Effector memory CD4-positive, alpha-beta T cell (primary cell): ENCODE data around the gene FAM20C.

Experiments used
- DNase-seq, 3 donors: peaks; one replicate each; pipeline ENCODE4 v3.0.0-alpha.2; 2020
- H3K27ac ChIP-seq: 2 replicates; pipeline ENCODE4 v1.7.0; 2013; ENCODE audit warnings: mild to moderate bottlenecking, low read length, moderate library complexity; ENCODE audit not compliant: insufficient read depth, poor library complexity, severe bottlenecking
- H3K27me3 ChIP-seq: replicated peaks from 2 replicates; pipeline ENCODE4 v1.7.0; 2013; ENCODE audit warnings: mild to moderate bottlenecking, low read length; ENCODE audit not compliant: insufficient read depth, control insufficient read depth, poor library complexity, severe bottlenecking
- H3K36me3 ChIP-seq: 2 replicates; pipeline ENCODE4 v1.7.0; 2013; ENCODE audit warnings: mild to moderate bottlenecking, low read length, moderate library complexity; ENCODE audit not compliant: control insufficient read depth, insufficient read depth
- H3K4me1 ChIP-seq: 2 replicates; pipeline ENCODE4 v1.7.0; 2013; ENCODE audit warnings: low read length, mild to moderate bottlenecking; ENCODE audit not compliant: control insufficient read depth, insufficient read depth, poor library complexity, severe bottlenecking
- H3K4me3 ChIP-seq: 2 replicates; pipeline ENCODE4 v1.7.0; 2013; ENCODE audit warnings: low read length, low read depth, mild to moderate bottlenecking; ENCODE audit not compliant: insufficient read depth, poor library complexity, severe bottlenecking
- H3K9me3 ChIP-seq: 2 replicates; pipeline ENCODE4 v1.7.0; 2013; ENCODE audit warnings: mild to moderate bottlenecking, low read length, moderate library complexity; ENCODE audit not compliant: control insufficient read depth

Gene FAM20C

DNA sequence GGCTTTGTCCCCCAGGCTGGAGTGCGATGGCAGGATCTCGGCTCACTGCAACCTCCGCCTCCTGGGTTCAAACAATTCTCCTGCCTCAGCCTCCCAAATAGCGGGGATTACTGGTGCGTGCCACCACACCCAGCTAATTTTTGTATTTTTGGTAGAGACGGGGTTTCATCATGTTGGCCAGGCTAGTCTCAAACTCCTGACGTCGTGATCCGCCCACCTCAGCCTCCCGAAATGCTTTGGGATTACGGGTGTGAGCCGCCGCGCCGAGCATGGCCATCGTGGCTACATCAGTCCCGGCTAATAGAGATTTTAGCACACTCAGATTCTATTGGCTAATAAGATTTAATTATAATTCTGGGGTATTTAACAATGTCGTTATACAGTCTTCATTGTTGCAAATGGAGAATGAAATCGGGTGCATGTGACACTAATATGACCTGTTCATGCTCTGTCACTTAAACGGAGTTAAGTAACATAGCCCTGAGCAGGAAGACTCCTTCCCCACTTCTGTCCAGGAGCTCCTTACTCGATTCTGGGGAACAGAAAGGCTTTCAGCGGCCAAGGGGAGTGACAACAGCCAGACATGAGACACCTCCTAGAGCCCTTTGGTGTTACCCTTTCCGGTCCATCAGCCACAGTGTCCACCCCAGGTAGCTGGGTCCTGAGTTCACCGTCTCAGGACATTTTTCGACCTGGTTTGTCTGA, 40.9 kb upstream of the FAM20C start:
- Histone ChIP-seq H3K27ac (no peak overlapping the region), H3K27me3 (no peaks in the 10 kb centered on the region), H3K4me1 (peaks cover 11% of the 10 kb centered on the region), H3K9me3 (no peaks in the 10 kb centered on the region), H3K36me3 (no peaks in the 10 kb centered on the region), H3K4me3 (no peak overlapping the region)
- no peak for DNase-seq

GRCh38 chr7:152702-153391, 39.5 kb upstream of the FAM20C start:
- Histone ChIP-seq H3K4me1 (peaks cover 11% of the 10 kb centered on the region), H3K9me3 (no peaks in the 10 kb centered on the region), H3K4me3 (no peak overlapping the region), H3K27ac (no peak overlapping the region), H3K27me3 (no peaks in the 10 kb centered on the region), H3K36me3 (no peaks in the 10 kb centered on the region)
- no peak for DNase-seq

DNA sequence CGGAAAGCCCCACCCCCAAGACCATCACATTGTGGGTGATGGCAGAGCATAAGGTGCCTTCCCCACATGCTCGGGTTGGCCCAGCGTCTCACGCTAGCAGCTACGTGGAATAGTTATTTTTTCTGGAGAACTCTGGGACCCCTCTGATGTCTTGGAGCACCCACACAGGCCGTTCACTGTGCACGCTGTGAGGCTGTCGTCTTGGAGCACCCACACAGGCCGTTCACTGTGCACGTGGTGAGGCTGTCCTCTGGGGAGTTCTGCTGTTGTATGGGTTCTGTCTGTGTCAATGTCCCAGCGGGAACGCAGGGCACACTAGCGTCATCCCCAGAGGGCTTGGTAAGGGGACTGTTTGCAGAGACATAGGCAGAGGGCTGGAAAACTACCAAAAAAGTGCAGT, 38.8 kb upstream of the FAM20C start:
- Histone ChIP-seq H3K36me3 (no peaks in the 10 kb centered on the region), H3K4me3 (no peak overlapping the region), H3K4me1 (peaks cover 11% of the 10 kb centered on the region), H3K9me3 (no peaks in the 10 kb centered on the region), H3K27ac (no peak overlapping the region), H3K27me3 (no peaks in the 10 kb centered on the region)
- DNase-seq, result no peak

DNA sequence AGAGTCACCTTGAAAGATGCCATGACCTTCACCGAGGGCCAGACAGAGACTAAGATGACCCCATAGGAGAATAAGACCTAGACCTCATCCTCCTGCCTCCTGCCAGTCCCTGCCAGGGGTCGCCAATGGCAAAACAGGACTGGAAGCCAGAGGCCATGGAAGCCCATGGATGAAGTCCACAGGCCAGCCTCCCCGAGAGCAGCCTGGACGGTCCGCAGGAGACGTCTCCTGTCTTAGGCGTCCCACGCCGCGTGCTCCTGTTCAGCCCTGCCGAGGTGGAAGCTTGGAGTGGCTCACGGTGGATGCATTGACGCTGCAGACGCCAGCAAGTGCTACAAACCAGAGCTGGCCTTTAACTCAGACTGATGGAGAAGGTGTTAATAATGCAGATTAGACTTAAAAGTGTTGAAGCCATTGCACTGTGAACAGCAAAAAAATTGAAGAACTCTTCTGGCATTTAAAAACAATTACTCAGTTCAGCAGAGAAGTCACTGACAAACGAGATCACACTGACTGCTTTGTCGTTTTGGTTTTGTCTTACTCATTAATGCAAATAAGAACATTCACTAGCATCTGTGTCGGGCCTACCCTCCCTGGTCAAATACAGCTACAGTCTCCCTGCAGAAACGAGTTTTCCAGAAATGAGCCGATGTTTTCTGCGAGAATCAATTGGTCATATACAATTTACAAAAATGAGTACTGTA, 38.1 kb upstream of the FAM20C start:
- Histone ChIP-seq H3K27ac (no peak overlapping the region), H3K27me3 (no peaks in the 10 kb centered on the region), H3K36me3 (no peaks in the 10 kb centered on the region), H3K9me3 (no peaks in the 10 kb centered on the region), H3K4me1 (peaks cover 11% of the 10 kb centered on the region), H3K4me3 (no peak overlapping the region)
- no peak for DNase-seq

DNA sequence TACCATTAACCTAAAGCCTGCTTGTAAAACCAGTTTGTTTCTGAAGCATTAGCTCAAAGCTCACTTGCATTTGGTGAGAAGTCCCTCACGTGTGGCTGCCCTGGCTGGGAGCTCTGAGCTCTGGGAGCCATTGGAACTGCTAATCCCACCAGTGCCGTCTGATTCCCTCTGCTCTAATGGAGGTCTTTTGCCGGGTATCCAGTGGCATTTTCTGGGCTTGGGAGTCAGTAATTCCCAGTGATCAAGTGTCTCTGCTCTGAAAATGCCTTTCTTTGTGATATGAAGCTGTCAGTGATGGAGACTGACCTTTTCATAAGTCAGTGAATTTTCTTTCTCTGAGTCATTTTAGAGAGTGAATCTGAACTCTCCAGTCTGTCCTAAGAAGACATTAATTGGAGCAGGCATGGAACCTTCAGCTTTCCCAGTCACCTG, 36.9 kb upstream of the FAM20C start:
- H3K4me1 ChIP-seq, result peaks cover 1% of the 10 kb centered on the region
- H3K27me3 ChIP-seq, result no peaks in the 10 kb centered on the region
- H3K9me3 ChIP-seq, result no peaks in the 10 kb centered on the region
- no peak for DNase-seq
- no peak overlapping the region for H3K4me3 ChIP-seq
- H3K27ac ChIP-seq, result no peak overlapping the region
- no peaks in the 10 kb centered on the region for H3K36me3 ChIP-seq

DNA sequence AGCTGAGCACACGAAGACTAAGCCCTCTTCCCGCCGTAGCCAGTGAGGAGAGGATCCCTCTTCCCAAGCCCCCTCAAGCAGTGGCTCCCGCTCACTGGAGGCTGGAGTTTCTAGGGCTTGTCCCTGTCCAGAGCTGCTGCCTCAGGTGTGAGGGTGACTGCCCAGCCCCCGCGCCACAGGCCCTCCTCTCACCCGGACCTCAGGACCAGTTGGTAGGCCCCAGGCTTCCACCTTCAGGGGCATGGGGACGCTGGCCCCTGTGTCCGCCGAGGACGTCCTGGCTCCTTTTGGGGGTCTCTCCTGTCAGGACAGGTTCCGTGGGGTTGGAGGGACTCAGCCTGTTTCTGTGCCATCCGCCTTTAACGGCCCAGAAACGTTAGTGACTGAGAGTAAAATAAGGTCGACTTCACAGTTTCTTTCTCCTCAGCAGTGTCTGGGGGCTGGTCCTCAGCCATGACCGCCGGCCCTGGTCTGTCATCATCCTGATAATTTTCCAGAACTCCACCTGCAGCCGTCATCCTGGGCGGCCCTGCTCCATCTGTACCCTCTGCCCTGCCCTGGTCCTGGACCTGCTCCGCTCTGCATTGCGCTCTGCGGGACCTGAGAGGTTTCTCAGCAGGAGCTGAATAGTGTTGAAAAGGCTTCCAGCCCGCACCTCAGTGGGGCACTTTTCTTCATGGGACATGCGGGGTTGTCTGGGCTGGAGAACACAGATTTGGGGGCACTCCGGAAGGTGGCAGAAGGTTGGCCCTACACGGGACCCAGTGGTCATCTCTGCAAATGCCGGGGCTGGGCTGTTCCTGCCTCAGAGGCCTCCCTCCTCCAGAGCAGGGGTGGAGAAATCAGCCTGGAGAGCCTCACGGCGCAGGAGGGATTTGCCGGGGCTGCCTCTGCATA, 36.0 kb upstream of the FAM20C start:
- no peaks in the 10 kb centered on the region for H3K27me3 ChIP-seq
- no peaks in the 10 kb centered on the region for H3K36me3 ChIP-seq
- no peak for DNase-seq

DNA sequence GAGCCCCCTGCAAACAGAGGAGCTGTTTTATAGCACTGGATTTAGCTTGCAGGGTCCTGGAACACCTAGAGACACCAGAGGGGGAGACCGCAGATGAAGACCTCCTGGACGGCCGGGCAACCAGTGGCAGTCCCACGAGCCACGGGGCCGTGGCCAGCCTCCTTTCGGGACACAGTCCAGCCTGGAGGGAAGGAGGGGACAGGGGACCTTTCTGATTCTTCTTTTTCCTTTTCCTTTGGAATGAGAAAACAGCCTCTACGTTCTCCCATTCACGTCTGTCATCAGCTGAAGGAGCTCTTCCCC, 35.4 kb upstream of the FAM20C start:
- Histone ChIP-seq H3K36me3 (no peaks in the 10 kb centered on the region), H3K27me3 (no peaks in the 10 kb centered on the region), H3K4me3 (no peak overlapping the region), H3K4me1 (no peaks in the 10 kb centered on the region), H3K9me3 (no peaks in the 10 kb centered on the region), H3K27ac (no peak overlapping the region)
- DNase-seq, result no peak

More for the DNA sequence above, 36.0 kb upstream of the FAM20C start:
- Histone ChIP-seq H3K27ac (no peak overlapping the region), H3K4me3 (no peak overlapping the region), H3K4me1 (no peaks in the 10 kb centered on the region), H3K9me3 (no peaks in the 10 kb centered on the region)

GRCh38 chr7:157771-158625, 34.4 kb upstream of the FAM20C start:
- Histone ChIP-seq H3K4me1 (no peaks in the 10 kb centered on the region), H3K27ac (no peak overlapping the region), H3K4me3 (no peak overlapping the region), H3K36me3 (no peaks in the 10 kb centered on the region), H3K27me3 (no peaks in the 10 kb centered on the region), H3K9me3 (no peaks in the 10 kb centered on the region)
- no peak for DNase-seq

DNA sequence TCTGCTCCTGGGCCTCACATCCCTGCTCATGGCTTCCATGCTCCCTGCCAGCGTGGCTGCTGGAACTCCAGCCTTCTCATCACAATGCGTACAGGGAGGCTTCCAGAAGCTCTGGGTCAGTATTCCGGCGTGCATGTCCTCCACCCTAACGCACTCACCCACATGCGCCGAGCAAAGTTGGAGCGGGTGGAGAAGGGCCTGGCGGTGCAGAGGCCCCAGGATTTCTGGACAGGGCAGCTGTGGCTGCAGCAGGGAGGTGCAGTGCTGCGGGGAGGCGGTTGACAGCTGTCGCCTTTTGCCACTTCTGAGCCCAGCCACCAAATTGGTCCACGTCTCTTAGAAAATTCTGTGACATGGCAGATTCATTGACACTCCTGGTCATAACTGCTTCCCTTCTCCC, 33.6 kb upstream of the FAM20C start:
- no peaks in the 10 kb centered on the region for H3K36me3 ChIP-seq
- H3K4me3 ChIP-seq, result no peak overlapping the region
- H3K9me3 ChIP-seq, result no peaks in the 10 kb centered on the region
- no peak overlapping the region for H3K27ac ChIP-seq
- H3K4me1 ChIP-seq, result no peaks in the 10 kb centered on the region
- H3K27me3 ChIP-seq, result no peaks in the 10 kb centered on the region
- no peak for DNase-seq
